Endothelial cell (in vitro differentiated cells): ENCODE results near the gene HAX1. TPM values are rescaled to one million over a fixed set of nuclear protein-coding genes. Genes with fewer than 3 reads are reported as not detected.
"Not testable (repeated sequence)": the region's sequence is repeated elsewhere in the genome, so short reads cannot be mapped to it uniquely, and the experiment has no call there.

Source experiments
- DNase-seq: peaks from one replicate; pipeline ENCODE4 v3.0.0; 2021; ENCODE audit warnings: low spot score
- H3K27ac Mint-ChIP-seq: one replicate; pipeline ENCODE4 v1.8.0; 2021; ENCODE audit warnings: mixed read lengths, inconsistent platforms; ENCODE audit not compliant: unreplicated experiment
- H3K27me3 Mint-ChIP-seq: one replicate; pipeline ENCODE4 v1.8.0; 2021; ENCODE audit warnings: mild to moderate bottlenecking, moderate library complexity, mixed read lengths, inconsistent platforms; ENCODE audit not compliant: unreplicated experiment
- H3K36me3 Mint-ChIP-seq: one replicate; pipeline ENCODE4 v1.8.0; 2021; ENCODE audit warnings: mild to moderate bottlenecking, low read depth, mixed read lengths, inconsistent platforms; ENCODE audit not compliant: unreplicated experiment
- H3K4me1 Mint-ChIP-seq: one replicate; pipeline ENCODE4 v1.8.0; 2021; ENCODE audit warnings: mild to moderate bottlenecking, mixed read lengths, inconsistent platforms; ENCODE audit not compliant: unreplicated experiment
- H3K4me3 Mint-ChIP-seq: one replicate; pipeline ENCODE4 v1.8.0; 2021; ENCODE audit warnings: mild to moderate bottlenecking, mixed read lengths, inconsistent platforms; ENCODE audit not compliant: unreplicated experiment
- H3K9me3 Mint-ChIP-seq: one replicate; pipeline ENCODE4 v1.8.0; 2021; ENCODE audit warnings: mixed read lengths, inconsistent platforms; ENCODE audit not compliant: unreplicated experiment
- CTCF ChIP-seq: fragments of 200-600 bp; sonication (generic); IDR thresholded peaks from one replicate; pipeline ENCODE4 v1.5.0; 2021; ENCODE audit warnings: antibody characterized with exemption; ENCODE audit not compliant: unreplicated experiment
- total RNA-seq: library from RNA; stranded (reverse); fragmentation: NEBNext Ultra II Directional; extraction: Animal tissue kit (Norgen Biotek cat#: 25700); gene quantifications from one replicate; pipeline ENCODE4 v1.2.1, GENCODE V29; 2021; ENCODE audit not compliant: unreplicated experiment

Gene HAX1
- total RNA-seq, 1 donor from 2014 or later: 57.1 TPM

- Mint-ChIP-seq H3K36me3 (peaks cover 24% of the 10 kb centered on the region), H3K27me3 (peaks cover 2% of the 10 kb centered on the region), H3K27ac (peak overlapping the region; percentile 73), H3K4me1 (peaks cover 37% of the 10 kb centered on the region), H3K9me3 (no peaks in the 10 kb centered on the region), H3K4me3 (peak overlapping the region; percentile 97)
- no peak for DNase-seq
- no peak for TF ChIP-seq CTCF
These were observed 652 bp downstream of the HAX1 start for GRCh38 chr1:154272999-154273563.

DNA sequence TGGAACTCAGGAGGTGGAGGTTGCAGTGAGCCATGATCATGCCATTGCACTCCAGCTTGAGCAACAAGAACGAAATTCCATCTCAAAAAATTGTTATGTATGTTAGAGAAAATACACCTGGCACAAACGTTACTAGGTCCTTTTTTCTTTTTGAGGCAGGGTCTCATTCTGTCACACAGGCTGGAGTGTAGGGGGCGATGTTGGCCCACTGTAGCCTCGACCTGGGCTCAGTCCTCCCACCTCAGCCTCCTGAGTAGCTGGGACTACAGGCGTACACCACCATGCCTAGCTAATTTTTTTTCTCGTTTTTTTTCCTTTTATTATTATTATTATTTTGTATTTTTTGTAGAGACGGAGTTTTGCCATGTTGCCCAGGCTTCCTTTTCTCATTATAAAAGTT, 4.4 kb downstream of the HAX1 start:
- Mint-ChIP-seq H3K4me3 (no peak overlapping the region), H3K9me3 (no peaks in the 10 kb centered on the region), H3K36me3 (peaks cover 5% of the 10 kb centered on the region), H3K27ac (no peak overlapping the region), H3K27me3 (peaks cover 2% of the 10 kb centered on the region), H3K4me1 (peaks cover 25% of the 10 kb centered on the region)
- no peak for DNase-seq
- TF ChIP-seq CTCF: peak; percentile 21

DNA sequence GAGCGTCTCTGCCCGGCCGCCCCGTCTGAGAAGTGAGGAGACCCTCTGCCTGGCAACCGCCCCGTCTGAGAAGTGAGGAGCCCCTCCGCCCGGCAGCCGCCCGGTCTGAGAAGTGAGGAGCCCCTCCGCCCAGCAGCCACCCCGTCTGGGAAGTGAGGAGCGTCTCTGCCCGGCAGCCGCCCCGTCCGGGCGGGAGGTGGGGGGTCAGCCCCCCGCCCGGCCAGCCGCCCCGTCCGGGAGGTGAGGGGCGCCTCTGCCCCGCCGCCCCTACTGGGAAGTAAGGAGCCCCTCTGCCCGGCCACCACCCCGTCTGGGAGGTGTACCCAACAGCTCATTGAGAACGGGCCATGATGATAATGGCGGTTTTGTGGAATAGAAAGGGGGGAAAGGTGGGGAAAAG, 15.2 kb downstream of the HAX1 start:
- not testable (repeated sequence) for H3K4me1 Mint-ChIP-seq, DNase-seq, H3K36me3 Mint-ChIP-seq, H3K9me3 Mint-ChIP-seq, H3K4me3 Mint-ChIP-seq, H3K27me3 Mint-ChIP-seq, H3K27ac Mint-ChIP-seq

- H3K27ac Mint-ChIP-seq: no peak overlapping the region
- peaks cover 5% of the 10 kb centered on the region for H3K9me3 Mint-ChIP-seq
- no peak overlapping the region for H3K4me3 Mint-ChIP-seq
- H3K27me3 Mint-ChIP-seq: peaks cover 2% of the 10 kb centered on the region
- H3K36me3 Mint-ChIP-seq: peaks cover 5% of the 10 kb centered on the region
- TF ChIP-seq CTCF: no peak
- DNase-seq: no peak
- no peaks in the 10 kb centered on the region for H3K4me1 Mint-ChIP-seq
These were observed 16.2 kb downstream of the HAX1 start for GRCh38 chr1:154288661-154289060.

DNA sequence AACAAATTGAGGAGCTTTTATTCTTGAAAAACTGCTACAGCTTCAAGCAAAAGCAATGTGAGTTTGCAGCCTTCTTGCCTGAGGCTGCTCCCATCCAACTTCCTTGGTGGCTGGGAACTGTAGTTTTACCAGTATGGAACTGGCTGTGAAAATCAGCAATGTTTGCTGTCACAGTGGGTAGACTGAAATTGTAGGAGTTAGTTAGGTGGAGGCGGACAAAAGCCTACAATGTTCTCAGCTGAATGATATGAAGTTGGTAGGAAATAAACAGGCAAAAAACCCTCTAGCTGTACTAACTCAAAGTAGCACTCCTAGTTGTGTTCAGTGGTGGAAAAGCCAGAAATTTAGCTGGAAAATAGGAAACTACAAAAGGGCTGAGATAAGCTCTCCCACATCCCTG, 18.5 kb downstream of the HAX1 start:
- no peak for TF ChIP-seq CTCF
- peaks cover 2% of the 10 kb centered on the region for H3K27me3 Mint-ChIP-seq
- H3K4me1 Mint-ChIP-seq: no peaks in the 10 kb centered on the region
- H3K9me3 Mint-ChIP-seq: peaks cover 12% of the 10 kb centered on the region
- peaks cover 13% of the 10 kb centered on the region for H3K36me3 Mint-ChIP-seq
- no peak for DNase-seq
- no peak overlapping the region for H3K4me3 Mint-ChIP-seq
- no peak overlapping the region for H3K27ac Mint-ChIP-seq
